ENCODE results near the gene RABEP1. TPM values are rescaled to one million over a fixed set of nuclear protein-coding genes. Genes with fewer than 3 reads are reported as not detected.
"Not testable (repeated sequence)": the region's sequence is repeated elsewhere in the genome, so short reads cannot be mapped to it uniquely, and the experiment has no call there.

Gene RABEP1, protein sequence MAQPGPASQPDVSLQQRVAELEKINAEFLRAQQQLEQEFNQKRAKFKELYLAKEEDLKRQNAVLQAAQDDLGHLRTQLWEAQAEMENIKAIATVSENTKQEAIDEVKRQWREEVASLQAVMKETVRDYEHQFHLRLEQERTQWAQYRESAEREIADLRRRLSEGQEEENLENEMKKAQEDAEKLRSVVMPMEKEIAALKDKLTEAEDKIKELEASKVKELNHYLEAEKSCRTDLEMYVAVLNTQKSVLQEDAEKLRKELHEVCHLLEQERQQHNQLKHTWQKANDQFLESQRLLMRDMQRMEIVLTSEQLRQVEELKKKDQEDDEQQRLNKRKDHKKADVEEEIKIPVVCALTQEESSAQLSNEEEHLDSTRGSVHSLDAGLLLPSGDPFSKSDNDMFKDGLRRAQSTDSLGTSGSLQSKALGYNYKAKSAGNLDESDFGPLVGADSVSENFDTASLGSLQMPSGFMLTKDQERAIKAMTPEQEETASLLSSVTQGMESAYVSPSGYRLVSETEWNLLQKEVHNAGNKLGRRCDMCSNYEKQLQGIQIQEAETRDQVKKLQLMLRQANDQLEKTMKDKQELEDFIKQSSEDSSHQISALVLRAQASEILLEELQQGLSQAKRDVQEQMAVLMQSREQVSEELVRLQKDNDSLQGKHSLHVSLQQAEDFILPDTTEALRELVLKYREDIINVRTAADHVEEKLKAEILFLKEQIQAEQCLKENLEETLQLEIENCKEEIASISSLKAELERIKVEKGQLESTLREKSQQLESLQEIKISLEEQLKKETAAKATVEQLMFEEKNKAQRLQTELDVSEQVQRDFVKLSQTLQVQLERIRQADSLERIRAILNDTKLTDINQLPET
- 10 to 100 TPM; 36.4 to 47.0 TPM for total RNA-seq

DNA sequence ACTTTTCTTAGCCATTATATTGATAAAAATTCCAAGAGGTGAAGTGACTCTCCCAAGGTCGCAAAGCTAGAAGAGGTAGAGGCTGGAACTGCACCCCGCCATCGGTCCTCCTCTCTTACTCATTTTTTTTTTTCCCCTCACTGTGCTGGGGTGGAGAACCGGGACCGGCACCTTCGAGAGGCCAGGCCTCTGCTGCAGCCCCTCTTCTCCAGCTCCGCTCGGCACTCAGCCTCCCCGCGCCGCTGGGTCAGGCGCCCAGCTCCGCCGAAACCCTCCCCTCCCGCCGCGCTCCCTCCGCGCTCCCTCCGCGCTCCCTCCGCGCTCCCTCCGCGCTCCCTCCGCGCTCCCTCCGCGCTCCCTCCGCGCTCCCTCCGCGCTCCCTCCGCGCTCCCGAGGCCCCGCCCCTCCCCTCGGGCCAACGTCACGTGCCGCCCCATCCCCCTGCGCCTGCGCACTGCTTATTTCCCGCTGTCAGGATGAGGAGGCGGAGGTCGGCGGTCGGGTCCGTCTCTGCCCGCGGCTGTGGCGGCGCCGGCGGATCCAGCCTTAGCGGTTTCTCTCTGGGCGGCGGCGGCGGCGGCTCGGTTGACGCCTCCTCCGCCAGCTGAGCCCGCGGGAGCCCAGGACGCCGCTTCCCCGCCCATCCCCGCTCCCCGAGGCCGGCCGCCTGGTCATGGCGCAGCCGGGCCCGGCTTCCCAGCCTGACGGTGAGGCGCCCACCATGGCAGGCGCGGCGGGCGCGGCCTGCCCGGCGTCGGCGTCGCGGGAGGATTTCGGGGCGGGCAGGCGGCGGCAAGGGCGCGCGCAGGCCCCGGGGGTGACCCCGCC lies at the start of gene RABEP1:
Gene RABEP1, plus strand, starts transcription at position 471 of the 828 bp plus-strand sequence. Its CDS starts 203 bp downstream, at position 674.
- TF ChIP-seq, protein P1, sequence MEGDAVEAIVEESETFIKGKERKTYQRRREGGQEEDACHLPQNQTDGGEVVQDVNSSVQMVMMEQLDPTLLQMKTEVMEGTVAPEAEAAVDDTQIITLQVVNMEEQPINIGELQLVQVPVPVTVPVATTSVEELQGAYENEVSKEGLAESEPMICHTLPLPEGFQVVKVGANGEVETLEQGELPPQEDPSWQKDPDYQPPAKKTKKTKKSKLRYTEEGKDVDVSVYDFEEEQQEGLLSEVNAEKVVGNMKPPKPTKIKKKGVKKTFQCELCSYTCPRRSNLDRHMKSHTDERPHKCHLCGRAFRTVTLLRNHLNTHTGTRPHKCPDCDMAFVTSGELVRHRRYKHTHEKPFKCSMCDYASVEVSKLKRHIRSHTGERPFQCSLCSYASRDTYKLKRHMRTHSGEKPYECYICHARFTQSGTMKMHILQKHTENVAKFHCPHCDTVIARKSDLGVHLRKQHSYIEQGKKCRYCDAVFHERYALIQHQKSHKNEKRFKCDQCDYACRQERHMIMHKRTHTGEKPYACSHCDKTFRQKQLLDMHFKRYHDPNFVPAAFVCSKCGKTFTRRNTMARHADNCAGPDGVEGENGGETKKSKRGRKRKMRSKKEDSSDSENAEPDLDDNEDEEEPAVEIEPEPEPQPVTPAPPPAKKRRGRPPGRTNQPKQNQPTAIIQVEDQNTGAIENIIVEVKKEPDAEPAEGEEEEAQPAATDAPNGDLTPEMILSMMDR (IDR thresholded peaks at IDR 0.05) = peak; percentile 54
- no peaks in the 10 kb centered on the region for H3K9me3 ChIP-seq
- peaks cover 23 to 25% of the 10 kb centered on the region in 2 donors for H3K4me1 ChIP-seq (ENCODE audit: control insufficient read depth in 1 of 2, low read depth in 2 of 2)
- H3K27ac ChIP-seq = peak within 1 kb of the TSS; percentile 75 to 89
- ATAC-seq (ENCODE audit: insufficient number of reproducible peaks, low FRiP score, low read depth) (peak; percentile 80), DNase-seq (ENCODE audit: low spot score) (peak; percentile 69)
- H3K27me3 ChIP-seq (replicated peaks; ENCODE audit: insufficient read depth) = no peaks in the 10 kb centered on the region
- no peaks in the 10 kb centered on the region for H3K36me3 ChIP-seq
- H3K4me3 ChIP-seq = peak within 1 kb of the TSS; percentile 93

DNA sequence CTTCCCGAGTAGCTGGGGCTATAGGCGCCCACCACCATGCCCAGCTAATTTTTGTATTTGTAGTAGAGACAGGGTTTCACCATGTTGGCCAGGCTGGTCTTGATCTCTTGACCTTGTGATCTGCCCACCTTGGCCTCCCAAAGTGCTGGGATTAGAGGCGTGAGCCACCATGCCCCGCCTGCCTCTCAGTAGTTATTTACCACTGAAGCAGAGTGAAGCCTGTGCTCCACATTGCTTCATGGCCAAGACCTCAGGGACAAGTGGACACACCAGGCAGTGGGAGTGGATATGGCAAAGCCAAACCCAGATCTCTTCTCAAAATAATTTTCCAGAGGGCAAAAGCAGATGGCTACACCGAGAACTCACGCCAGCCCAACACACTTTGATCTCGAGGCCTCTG lies 48.6 kb upstream of the RABEP1 start:
- not testable (repeated sequence) for H3K36me3 ChIP-seq; H3K27ac ChIP-seq; H3K4me3 ChIP-seq; H3K4me1 ChIP-seq (ENCODE audit: control insufficient read depth in 1 of 2, low read depth in 2 of 2); ATAC-seq (ENCODE audit: insufficient number of reproducible peaks, low FRiP score, low read depth); H3K27me3 ChIP-seq (replicated peaks; ENCODE audit: insufficient read depth); H3K9me3 ChIP-seq; DNase-seq (ENCODE audit: low spot score)

DNA sequence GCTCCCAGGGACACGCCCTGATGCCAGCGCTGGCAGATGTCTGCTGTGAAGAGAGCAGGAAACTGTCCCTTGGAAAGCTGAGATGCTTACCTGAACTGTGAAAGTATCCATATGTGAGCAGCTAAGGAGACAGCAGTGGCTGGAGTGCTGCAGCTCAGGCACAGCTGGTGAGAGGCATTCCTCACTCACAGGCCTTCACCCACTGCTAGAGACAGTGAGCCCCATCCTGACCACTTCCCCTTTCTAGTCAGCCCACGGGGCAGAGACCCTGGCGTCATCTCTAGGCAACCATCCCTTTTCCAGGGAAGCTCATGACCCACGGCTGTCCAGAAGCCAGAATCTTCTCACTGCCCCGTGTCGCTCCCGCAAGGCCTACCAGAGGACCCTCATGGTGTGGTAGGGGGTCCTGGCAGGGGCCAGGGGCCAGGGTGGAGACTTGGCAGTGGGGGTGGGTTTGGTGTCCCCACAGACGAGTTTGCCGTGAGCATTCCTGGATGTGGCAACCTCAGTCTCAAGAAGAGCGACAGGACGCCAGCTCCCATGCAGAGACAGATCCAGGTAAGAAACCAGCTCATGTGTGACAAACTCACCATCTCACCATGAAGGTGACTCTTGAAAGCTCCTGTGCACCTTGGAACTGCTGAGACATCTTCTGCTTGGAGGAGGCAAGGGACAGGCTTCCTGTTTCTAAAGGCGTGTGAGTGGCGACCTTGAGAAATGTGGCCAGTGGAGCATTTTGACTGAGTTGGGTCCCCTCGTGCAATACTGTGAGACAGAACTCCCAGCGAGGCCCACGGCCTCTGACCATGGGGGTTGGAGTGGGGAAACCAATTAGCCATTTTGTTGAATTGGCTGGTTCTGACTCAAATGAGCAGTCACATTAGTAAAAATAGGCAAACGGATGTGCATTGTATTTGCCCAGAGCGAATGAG lies 47.2 kb upstream of the RABEP1 start, which contains the start of gene SCIMP:
Gene SCIMP, minus strand, starts transcription at position 216 of the 932 bp plus-strand sequence. Its CDS starts 105 bp downstream, at position 111.
- Histone ChIP-seq H3K27ac (no peak within 1 kb of the TSS), H3K4me1 (ENCODE audit: control insufficient read depth in 1 of 2, low read depth in 2 of 2) (no peaks in the 10 kb centered on the region), H3K4me3 (peak within 1 kb of the TSS; percentile 16), H3K36me3 (peaks cover 3% of the 10 kb centered on the region), H3K27me3 (replicated peaks; ENCODE audit: insufficient read depth) (no peaks in the 10 kb centered on the region), H3K9me3 (no peaks in the 10 kb centered on the region)
- no peak for ATAC-seq (ENCODE audit: insufficient number of reproducible peaks, low FRiP score, low read depth)
- DNase-seq (ENCODE audit: low spot score) = no peak
- TF ChIP-seq, protein P1 (IDR thresholded peaks at IDR 0.05) = no peak

DNA sequence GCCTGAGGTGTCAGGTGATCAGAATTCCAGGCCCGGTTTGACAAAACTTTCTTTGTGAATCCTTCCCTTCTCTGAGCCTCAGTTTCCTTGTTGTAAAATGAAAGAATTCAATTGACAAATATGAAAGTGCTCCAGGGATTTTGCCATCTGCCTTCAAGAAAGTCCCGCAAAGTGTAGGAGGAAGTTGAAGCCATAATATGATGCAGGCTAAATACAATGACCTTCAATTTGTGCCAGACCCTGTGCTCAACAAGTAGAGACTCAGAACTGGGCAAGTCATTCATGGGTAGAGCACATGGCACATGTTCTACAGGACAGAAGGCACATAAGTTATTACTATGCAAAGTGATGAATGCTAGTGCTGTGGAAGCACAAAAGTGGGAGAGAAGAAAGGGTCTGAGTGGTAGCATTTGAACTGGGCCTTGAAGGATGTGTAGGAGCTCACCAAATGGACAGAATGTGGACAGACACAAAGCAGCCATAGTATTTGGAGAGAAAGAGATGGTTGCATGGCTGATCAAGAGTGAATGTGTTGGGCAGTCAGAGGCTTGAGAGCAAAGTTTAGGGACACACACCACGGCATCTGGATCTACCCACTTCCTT lies 45.0 kb upstream of the RABEP1 start:
- no peaks in the 10 kb centered on the region for H3K9me3 ChIP-seq
- TF ChIP-seq, protein P1 (IDR thresholded peaks at IDR 0.05) = no peak
- no peak for DNase-seq (ENCODE audit: low spot score)
- H3K36me3 ChIP-seq = no peaks in the 10 kb centered on the region
- ATAC-seq (ENCODE audit: insufficient number of reproducible peaks, low FRiP score, low read depth) = no peak
- H3K4me1 ChIP-seq (ENCODE audit: control insufficient read depth in 1 of 2, low read depth in 2 of 2) = no peaks in the 10 kb centered on the region
- no peak overlapping the region for H3K27ac ChIP-seq
- H3K4me3 ChIP-seq = no peak overlapping the region
- H3K27me3 ChIP-seq (replicated peaks; ENCODE audit: insufficient read depth) = no peaks in the 10 kb centered on the region
